CD1c-positive myeloid dendritic cell (primary cell): ENCODE measurements around the gene NQO1.

Experiments
- DNase-seq: peaks from one replicate; pipeline ENCODE4 v3.0.0-alpha.2; 2016; ENCODE audit errors: extremely low spot score

Gene NQO1

DNA sequence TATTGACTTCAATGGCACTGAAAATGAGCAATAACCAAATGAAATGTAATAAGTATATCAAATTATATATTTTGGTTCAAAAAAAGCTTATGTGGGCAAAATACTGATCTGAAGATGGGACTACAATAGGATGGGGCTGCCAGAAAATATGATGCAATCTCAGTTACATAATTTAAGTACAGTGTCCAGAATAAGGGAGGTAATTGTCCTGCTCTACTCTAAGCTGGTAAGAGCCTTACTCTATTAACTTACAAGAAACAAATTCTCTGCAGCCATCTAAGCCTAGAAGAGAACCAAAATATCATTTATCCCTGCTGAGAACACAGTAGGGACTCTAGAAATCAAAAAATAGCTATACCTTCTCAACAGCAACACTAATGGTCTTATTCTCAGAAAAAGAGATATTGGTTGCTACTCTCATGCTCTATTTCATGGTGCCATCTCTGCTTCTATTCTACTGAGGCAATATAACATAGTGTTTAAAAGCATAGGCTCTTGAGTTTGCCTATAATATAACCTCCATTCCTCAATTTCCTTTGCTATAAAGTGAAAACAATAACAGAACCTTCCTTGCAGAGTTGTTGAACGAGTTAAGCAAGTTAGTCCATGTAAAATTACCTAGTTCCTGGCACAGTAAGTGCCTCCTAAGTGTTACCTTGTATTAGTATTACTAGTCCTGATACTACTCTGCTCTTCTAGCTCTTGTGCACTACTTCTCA, 19.9 kb downstream of the NQO1 start:
- no peak for DNase-seq

DNA sequence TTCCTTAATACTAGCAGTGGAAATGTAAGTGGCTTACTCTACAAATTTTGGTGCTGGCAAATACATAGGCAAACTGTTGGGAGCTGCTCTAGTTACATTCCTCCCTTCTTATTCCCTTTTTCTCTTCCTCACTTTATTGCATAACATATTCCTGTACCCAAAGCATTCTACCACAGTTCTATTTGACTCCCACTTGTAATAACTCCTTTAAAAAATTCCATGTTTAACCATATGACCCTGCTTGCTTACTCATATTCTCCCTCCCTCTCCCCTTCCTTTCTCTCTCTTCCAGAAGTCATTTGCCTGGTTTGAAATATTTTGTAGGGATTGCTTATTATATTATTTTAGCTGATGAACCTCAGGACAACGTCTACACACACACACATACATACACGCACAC, 22.7 kb downstream of the NQO1 start:
- DNase-seq = no peak

GRCh38 chr16:69701866-69702265, 24.5 kb downstream of the NQO1 start:
- DNase-seq = no peak

DNA sequence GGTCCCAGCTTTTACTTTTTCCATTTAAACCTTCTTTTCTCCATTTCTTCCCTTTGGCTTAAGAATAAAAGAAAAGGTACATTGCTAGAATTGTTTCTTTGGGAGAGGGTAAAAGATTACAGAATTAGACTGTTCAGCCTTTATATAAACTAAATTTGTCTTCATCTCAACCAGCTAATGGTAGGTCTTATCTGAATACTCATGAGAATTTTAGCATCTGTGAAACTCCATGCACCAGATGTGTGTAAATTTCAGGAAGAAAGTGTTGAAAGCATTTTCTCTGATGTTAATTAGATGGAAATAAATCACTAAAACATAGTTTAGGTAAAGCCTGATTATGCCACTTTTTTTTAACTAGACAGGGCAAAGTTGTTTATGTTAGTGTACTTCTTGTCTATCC, 24.9 kb downstream of the NQO1 start:
- no peak for DNase-seq

DNA sequence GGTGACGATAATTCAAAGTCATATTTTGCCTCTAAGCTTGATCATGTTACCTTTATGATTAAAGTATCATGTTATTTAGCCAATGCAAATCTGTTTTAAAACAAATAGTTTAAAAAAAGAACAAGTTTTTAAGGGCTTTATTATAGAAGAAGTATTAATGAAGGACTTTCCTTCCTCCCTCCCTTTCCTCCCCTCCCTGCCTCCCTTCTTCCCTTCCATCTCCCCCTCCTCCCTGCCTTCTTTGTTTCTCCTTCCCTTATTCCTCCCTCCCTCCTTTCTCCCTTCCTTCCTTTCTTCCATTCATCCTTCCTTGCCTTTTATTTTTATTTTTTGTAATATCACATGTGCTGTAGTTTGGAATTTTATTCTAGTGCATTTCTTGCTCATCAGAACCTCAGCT, 26.4 kb downstream of the NQO1 start:
- DNase-seq = no peak

DNA sequence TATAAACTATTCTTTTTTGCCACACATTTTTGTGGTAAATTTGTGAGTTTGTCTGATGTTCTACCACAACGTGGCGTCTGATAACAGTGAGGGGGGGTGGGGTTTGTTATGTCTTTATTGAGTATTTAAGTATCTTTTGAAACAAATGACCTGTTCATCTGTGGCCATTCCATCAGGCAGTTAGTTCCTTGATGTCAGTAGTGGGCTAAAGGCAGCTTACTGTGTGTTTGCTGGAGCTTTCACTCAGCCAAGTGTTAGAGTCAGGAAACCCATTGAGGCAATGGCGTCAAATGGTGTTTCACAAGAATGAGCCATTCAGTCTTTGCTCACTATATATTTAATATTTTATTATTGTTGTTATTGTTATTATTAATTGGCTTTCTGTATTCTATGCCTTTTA, 28.0 kb downstream of the NQO1 start:
- no peak for DNase-seq

DNA sequence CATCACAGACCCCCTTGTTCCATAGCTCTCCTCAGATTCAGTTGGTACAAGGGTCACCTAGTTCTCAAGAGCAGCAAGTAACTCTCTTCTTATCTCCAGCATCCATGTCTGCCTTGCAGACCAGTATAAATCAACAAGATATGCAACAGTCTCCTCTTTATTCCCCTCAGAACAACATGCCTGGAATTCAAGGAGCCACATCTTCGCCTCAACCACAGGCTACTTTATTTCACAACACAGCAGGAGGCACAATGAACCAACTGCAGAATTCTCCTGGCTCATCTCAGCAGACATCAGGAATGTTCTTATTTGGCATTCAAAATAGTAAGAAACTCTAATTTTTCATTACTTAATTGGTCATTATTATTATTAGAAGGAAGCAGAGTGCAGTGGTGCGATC, 32.4 kb downstream of the NQO1 start:
- no peak for DNase-seq

DNA sequence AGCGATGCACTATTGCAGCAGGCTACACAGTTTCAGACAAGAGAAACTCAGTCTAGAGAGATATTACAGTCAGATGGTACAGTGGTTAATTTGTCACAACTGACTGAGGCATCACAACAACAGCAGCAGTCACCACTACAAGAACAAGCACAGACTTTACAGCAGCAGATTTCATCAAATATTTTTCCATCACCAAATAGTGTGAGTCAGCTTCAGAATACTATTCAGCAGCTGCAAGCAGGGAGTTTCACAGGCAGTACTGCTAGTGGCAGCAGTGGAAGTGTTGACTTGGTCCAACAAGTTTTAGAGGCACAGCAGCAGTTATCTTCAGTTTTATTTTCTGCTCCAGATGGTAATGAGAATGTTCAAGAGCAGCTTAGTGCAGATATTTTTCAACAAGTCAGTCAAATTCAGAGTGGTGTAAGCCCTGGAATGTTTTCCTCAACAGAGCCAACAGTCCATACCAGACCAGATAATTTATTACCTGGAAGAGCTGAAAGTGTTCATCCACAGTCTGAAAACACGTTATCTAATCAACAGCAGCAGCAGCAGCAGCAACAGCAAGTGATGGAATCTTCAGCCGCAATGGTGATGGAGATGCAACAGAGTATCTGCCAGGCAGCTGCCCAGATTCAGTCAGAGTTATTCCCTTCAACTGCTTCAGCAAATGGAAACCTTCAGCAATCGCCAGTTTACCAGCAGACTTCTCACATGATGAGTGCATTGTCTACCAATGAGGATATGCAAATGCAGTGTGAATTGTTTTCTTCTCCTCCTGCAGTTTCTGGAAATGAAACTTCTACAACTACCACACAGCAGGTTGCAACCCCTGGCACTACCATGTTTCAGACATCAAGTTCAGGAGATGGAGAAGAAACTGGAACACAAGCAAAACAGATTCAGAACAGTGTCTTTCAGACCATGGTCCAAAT, 34.1 kb downstream of the NQO1 start:
- no peak for DNase-seq

DNA sequence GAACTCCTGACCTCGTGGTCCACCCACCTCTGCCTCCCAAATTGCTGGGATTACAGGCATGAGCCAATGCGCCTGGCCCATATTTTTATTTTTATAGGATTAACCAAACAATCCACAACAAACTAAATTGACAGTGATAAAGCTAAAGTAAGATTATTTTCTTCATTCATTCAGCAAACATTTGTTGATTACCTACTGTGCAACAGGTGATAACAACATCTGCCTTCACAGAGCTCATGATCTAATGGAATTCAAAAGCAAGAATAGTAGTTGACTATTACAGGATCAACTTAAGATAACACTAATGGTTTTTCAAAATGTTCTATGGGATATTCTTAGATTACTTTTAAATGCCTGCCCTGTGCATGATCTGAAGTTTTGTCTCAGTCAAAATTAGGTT, 37.8 kb downstream of the NQO1 start:
- no peak for DNase-seq

GRCh38 chr16:69680358-69680757, 46.0 kb downstream of the NQO1 start:
- no peak for DNase-seq

GRCh38 chr16:69672998-69673713, 53.2 kb downstream of the NQO1 start:
- no peak for DNase-seq

DNA sequence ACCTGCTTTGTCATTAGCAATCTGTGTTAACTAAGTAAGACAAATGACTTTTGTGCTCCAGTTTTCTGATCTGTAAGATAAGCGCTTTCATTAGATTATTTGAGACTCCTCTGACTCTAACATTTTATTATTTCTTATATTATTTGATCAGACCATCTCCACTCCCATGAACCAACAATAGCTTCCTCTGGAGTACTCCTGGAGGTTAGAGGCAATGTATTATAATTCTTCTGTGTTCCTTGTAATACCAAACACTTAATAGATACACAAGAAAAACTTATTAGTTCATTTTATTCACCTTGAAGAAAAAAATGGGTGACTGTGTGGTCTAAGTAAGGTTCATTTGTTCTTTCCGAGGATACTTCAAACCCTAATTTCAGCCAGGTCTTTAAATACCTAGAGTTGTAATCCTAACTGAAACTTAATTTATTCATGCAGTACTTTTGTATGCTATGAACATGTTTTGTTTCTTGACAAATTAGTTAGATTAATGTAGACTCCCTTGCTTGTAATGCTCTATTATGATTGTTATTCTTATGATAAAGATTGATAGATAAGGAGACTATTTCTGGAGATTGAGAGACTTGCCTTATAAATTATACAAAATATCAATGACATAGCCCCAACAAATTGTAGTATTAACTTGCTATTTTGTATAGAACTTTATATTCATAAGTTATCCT, 53.9 kb downstream of the NQO1 start:
- DNase-seq = no peak

GRCh38 chr16:69669577-69669976, 56.8 kb downstream of the NQO1 start:
- DNase-seq = no peak

- no peak for DNase-seq
These were observed 62.5 kb downstream of the NQO1 start for GRCh38 chr16:69663846-69664245.

- DNase-seq = no peak
These were observed 63.5 kb downstream of the NQO1 start for GRCh38 chr16:69662901-69663300.

DNA sequence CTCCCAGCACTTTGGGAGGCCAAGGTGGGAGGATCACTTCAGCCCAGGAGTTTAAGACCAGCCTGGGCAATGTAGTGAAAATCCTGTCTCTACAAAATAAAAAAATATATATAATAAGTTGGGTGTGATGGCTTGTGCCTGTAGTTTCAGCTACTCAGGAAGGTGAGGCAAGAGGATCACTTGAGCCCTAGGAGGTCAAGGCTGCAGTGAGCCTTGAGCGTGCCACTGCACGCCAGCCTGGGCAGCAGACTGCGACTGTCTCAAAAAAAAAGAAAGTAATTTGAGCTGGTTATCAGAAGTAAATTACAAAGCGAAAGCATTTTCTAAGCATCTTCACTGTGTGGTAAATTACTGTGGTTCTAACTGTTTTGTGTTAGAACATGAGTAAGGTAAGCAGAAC, 66.2 kb downstream of the NQO1 start:
- DNase-seq = no peak
